ENCODE measurements around the gene COP1.

COP1 gene

GRCh38 chr1:175963740-175964139, 243.3 kb downstream of the COP1 start:
- no peak for DNase-seq (ENCODE audit: low spot score)

- DNase-seq (ENCODE audit: low spot score) = no peak
Observed at GRCh38 chr1:175960169-175960568, 246.9 kb downstream of the COP1 start.

GRCh38 chr1:175951627-175952026, 255.5 kb downstream of the COP1 start:
- no peak for DNase-seq (ENCODE audit: low spot score)

GRCh38 chr1:175947771-175948170, 259.3 kb downstream of the COP1 start:
- no peak for DNase-seq (ENCODE audit: low spot score)

- no peak for DNase-seq (ENCODE audit: low spot score)
Observed at GRCh38 chr1:175944591-175944990, 262.5 kb downstream of the COP1 start.

GRCh38 chr1:175941164-175941563, 265.9 kb downstream of the COP1 start:
- no peak for DNase-seq (ENCODE audit: low spot score)

GRCh38 chr1:175936736-175937135, 270.4 kb downstream of the COP1 start:
- no peak for DNase-seq (ENCODE audit: low spot score)

- DNase-seq (ENCODE audit: low spot score) = no peak
Observed at GRCh38 chr1:175935566-175936115, 271.4 kb downstream of the COP1 start.

- no peak for DNase-seq (ENCODE audit: low spot score)
Observed at GRCh38 chr1:175935166-175935565, 271.9 kb downstream of the COP1 start.

- DNase-seq (ENCODE audit: low spot score) = no peak
Observed at GRCh38 chr1:175933801-175934200, 273.3 kb downstream of the COP1 start.

- no peak for DNase-seq (ENCODE audit: low spot score)
Observed at GRCh38 chr1:175927944-175928343, 279.1 kb downstream of the COP1 start.

GRCh38 chr1:175922254-175922881, 284.7 kb downstream of the COP1 start:
- DNase-seq (ENCODE audit: low spot score) = no peak

- no peak for DNase-seq (ENCODE audit: low spot score)
Observed at GRCh38 chr1:175920381-175920780, 286.7 kb downstream of the COP1 start.

- no peak for DNase-seq (ENCODE audit: low spot score)
Observed at GRCh38 chr1:175919001-175919400, 288.1 kb downstream of the COP1 start.

GRCh38 chr1:175918364-175918801, 288.7 kb downstream of the COP1 start:
- DNase-seq (ENCODE audit: low spot score) = no peak

- DNase-seq (ENCODE audit: low spot score) = no peak
Observed at GRCh38 chr1:175914115-175914514, 293.0 kb downstream of the COP1 start.

- DNase-seq (ENCODE audit: low spot score) = no peak
Observed at GRCh38 chr1:175911138-175911537, 295.9 kb downstream of the COP1 start.

- no peak for DNase-seq (ENCODE audit: low spot score)
Observed at GRCh38 chr1:175906370-175906769, 300.7 kb downstream of the COP1 start.

- no peak for DNase-seq (ENCODE audit: low spot score)
Observed at GRCh38 chr1:175904808-175905207, 302.3 kb downstream of the COP1 start.

GRCh38 chr1:175902281-175902680, 304.8 kb downstream of the COP1 start:
- no peak for DNase-seq (ENCODE audit: low spot score)

- no peak for DNase-seq (ENCODE audit: low spot score)
Observed at GRCh38 chr1:175901076-175901836, 305.8 kb downstream of the COP1 start.

GRCh38 chr1:175900171-175900570, 306.9 kb downstream of the COP1 start:
- no peak for DNase-seq (ENCODE audit: low spot score)

GRCh38 chr1:175895966-175896365, 311.1 kb downstream of the COP1 start:
- DNase-seq (ENCODE audit: low spot score) = no peak
